MCF 10A (cell line): ENCODE results near the gene UBE2L6. TPM values are rescaled to one million over a fixed set of nuclear protein-coding genes. Genes with fewer than 3 reads are reported as not detected.

ENCODE experiments used
- BruUV-seq: library from RNA; stranded (reverse); fragments of 400-500 nt; replicated peaks from 2 replicates; lab custom pipeline; 2021; lab: Mats Ljungman, UMichigan
- CTCF ChIA-PET: fragments of 300-600 bp; sonication (Branson Sonifier 250); formaldehyde crosslinking; extraction: SDS; loops from one replicate; lab custom pipeline; 2021; ENCODE audit warnings: antibody characterized with exemption, inconsistent platforms; lab: Yijun Ruan, JAX
- POLR2A ChIA-PET: fragments of 300-600, 350-650 bp; sonication (Branson Sonifier 250); formaldehyde crosslinking; extraction: SDS; loops from one replicate; lab custom pipeline; 2020; ENCODE audit warnings: antibody characterized with exemption, inconsistent platforms; lab: Yijun Ruan, JAX
- DNase-seq: peaks from one replicate; pipeline ENCODE4 v3.0.0-alpha.2; 2018; ENCODE audit not compliant: unreplicated experiment
- H3K27ac Mint-ChIP-seq: one replicate; pipeline ENCODE4 v1.8.0; 2022; ENCODE audit warnings: mild to moderate bottlenecking, low read depth, mixed read lengths; ENCODE audit not compliant: unreplicated experiment
- H3K27me3 Mint-ChIP-seq: one replicate; pipeline ENCODE4 v1.8.0; 2022; ENCODE audit warnings: mixed read lengths; ENCODE audit not compliant: insufficient read depth, unreplicated experiment
- H3K36me3 Mint-ChIP-seq: one replicate; pipeline ENCODE4 v1.8.0; 2022; ENCODE audit warnings: mild to moderate bottlenecking, moderate library complexity, mixed read lengths; ENCODE audit not compliant: insufficient read depth, unreplicated experiment
- H3K4me1 Mint-ChIP-seq: one replicate; pipeline ENCODE4 v1.8.0; 2022; ENCODE audit warnings: mixed read lengths; ENCODE audit not compliant: insufficient read depth, unreplicated experiment
- H3K4me3 Mint-ChIP-seq: one replicate; pipeline ENCODE4 v1.8.0; 2022; ENCODE audit warnings: mild to moderate bottlenecking, moderate library complexity, mixed read lengths; ENCODE audit not compliant: unreplicated experiment
- H3K9me3 Mint-ChIP-seq: one replicate; pipeline ENCODE4 v1.8.0; 2022; ENCODE audit warnings: mixed read lengths; ENCODE audit not compliant: unreplicated experiment
- intact Hi-C: fragments of 100-400 bp; cut with micrococcal nuclease; formaldehyde crosslinking; loops from 2 replicates; pipeline ENCODE4 v1.14.1; 2022
- total RNA-seq: library from RNA; stranded (reverse); gene quantifications from 2 replicates; pipeline ENCODE4 v1.2.3, GENCODE V29; 2022
- TF ChIP-seq, protein P1 (sequence below): fragments of 200-600 bp; IDR thresholded peaks from one replicate; pipeline ENCODE4 v1.8.0; 2022; ENCODE audit warnings: antibody characterized with exemption, mild to moderate bottlenecking; ENCODE audit not compliant: unreplicated experiment

Gene UBE2L6
- total RNA-seq, 1 experiment from 2014 or later: 17.0 TPM

DNA sequence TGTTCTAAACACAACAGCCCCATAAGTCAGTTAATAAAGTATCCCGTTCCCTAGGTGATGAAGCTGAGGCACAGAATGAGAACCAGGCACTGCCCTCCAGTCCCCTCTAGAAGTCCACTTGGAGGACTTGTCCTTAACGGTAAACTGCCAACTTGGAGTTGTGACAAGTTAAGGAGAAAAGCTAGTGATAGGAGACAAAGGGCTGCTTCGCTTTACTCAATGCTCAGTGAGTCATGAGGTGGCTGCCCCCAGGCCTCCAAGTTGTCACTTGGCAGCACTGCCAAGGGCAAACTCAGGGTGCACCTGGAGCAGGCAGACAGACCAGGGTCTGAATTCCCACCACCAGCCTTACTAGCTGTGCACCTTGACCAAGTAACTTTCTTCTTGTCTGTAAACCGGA is 65.5 kb downstream of the UBE2L6 start:
- BruUV-seq: no TSS peak
- intact Hi-C loops: no loop called here
- TF ChIP-seq, protein P1, sequence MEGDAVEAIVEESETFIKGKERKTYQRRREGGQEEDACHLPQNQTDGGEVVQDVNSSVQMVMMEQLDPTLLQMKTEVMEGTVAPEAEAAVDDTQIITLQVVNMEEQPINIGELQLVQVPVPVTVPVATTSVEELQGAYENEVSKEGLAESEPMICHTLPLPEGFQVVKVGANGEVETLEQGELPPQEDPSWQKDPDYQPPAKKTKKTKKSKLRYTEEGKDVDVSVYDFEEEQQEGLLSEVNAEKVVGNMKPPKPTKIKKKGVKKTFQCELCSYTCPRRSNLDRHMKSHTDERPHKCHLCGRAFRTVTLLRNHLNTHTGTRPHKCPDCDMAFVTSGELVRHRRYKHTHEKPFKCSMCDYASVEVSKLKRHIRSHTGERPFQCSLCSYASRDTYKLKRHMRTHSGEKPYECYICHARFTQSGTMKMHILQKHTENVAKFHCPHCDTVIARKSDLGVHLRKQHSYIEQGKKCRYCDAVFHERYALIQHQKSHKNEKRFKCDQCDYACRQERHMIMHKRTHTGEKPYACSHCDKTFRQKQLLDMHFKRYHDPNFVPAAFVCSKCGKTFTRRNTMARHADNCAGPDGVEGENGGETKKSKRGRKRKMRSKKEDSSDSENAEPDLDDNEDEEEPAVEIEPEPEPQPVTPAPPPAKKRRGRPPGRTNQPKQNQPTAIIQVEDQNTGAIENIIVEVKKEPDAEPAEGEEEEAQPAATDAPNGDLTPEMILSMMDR: no peak
- Mint-ChIP-seq H3K36me3 (no peaks in the 10 kb centered on the region), H3K27me3 (no peaks in the 10 kb centered on the region), H3K4me3 (no peak overlapping the region), H3K4me1 (peaks cover 8% of the 10 kb centered on the region), H3K27ac (no peak overlapping the region), H3K9me3 (no peaks in the 10 kb centered on the region)
- ChIA-PET POLR2A (interaction anchor here (1.0 to 1.1 kb wide), 2 partner anchors 67 to 74 kb away, joined by 3 to 4 read pairs; no protein-coding TSS in a partner anchor), CTCF (interaction anchor here (0.6 to 2.7 kb wide), 6 partner anchors 8 to 406 kb away, joined by 3 to 18 read pairs (median 9); no protein-coding TSS in a partner anchor)
- no peak for DNase-seq

Other genes starting within 250 kb of the UBE2L6 start
- 198 and 202 TPM in 2 replicates for gene TNKS1BP1, start 242.7 kb downstream of the UBE2L6 start, total RNA-seq
- 159 and 229 TPM in 2 replicates for gene SSRP1, start 231.8 kb downstream of the UBE2L6 start, total RNA-seq
- gene P2RX3, start 229.3 kb downstream of the UBE2L6 start, total RNA-seq: not detected in 2 replicates
- gene PRG3, start 186.5 kb downstream of the UBE2L6 start, total RNA-seq: not detected in 2 replicates
- 0.25 TPM in 1 of 2 replicates, not detected in the other for gene PRG2, start 177.0 kb downstream of the UBE2L6 start, total RNA-seq
- 96.6 and 112 TPM in 2 replicates for gene SLC43A3, start 140.6 kb downstream of the UBE2L6 start, total RNA-seq
- gene RTN4RL2, start 107.1 kb downstream of the UBE2L6 start, total RNA-seq: 2.0 and 3.2 TPM in 2 replicates
- 1.7 and 3.2 TPM in 2 replicates for gene SLC43A1, start 52.0 kb downstream of the UBE2L6 start, total RNA-seq
- 52.2 and 80.3 TPM in 2 replicates for gene TIMM10, start 36.9 kb downstream of the UBE2L6 start, total RNA-seq
- gene SMTNL1, start 30.1 kb downstream of the UBE2L6 start, total RNA-seq: not detected in 2 replicates
- 1.1 TPM in 1 of 2 replicates, not detected in the other for gene SERPING1, start 30.0 kb upstream of the UBE2L6 start, total RNA-seq
- gene YPEL4, start 82.2 kb upstream of the UBE2L6 start, total RNA-seq: 0.16 TPM in 1 of 2 replicates, not detected in the other
- 8.6 and 9.2 TPM in 2 replicates for gene CLP1, start 90.1 kb upstream of the UBE2L6 start, total RNA-seq
- gene ZDHHC5, start 100.4 kb upstream of the UBE2L6 start, total RNA-seq: 73.8 and 74.6 TPM in 2 replicates
- 32.3 and 36.2 TPM in 2 replicates for gene MED19, start 144.5 kb upstream of the UBE2L6 start, total RNA-seq
- gene TMX2, start 144.9 kb upstream of the UBE2L6 start, total RNA-seq: 145 and 161 TPM in 2 replicates
- gene SELENOH, start 173.8 kb upstream of the UBE2L6 start, total RNA-seq: 60.3 and 84.5 TPM in 2 replicates
- gene BTBD18, start 184.1 kb upstream of the UBE2L6 start, total RNA-seq: not detected in 2 replicates
- gene CTNND1, start 194.1 kb upstream of the UBE2L6 start, total RNA-seq: 114 and 118 TPM in 2 replicates